Gastrocnemius medialis (tissue), 4 donors: ENCODE results near the gene CD82.

ENCODE experiments used
- POLR2A ChIP-seq, 2 donors: fragments of 450-650 bp; IDR thresholded peaks; one replicate each; pipeline ENCODE4 v1.6.1; 2017; ENCODE audit warnings: antibody characterized with exemption in 2 of 2, mild to moderate bottlenecking in 2 of 2, moderate library complexity in 2 of 2
- TF ChIP-seq, protein P1 (sequence below), 5 experiments: fragments of 450-650 bp in 3 of 5; fragments of 200-600 bp in 2 of 5; sonication (generic) in 2 of 5; IDR thresholded peaks in 4 of 5; conservative IDR thresholded peaks in 1 of 5; 1 replicate in 4 of 5; 2 replicates in 1 of 5; pipeline ENCODE4 v1.5.1; 2016 to 2019; ENCODE audit warnings: antibody characterized with exemption in 5 of 5, mild to moderate bottlenecking in 3 of 5, moderate library complexity in 3 of 5

GRCh38 chr11:44565953-44566949 is 788 bp downstream of the CD82 start:
- TF ChIP-seq, protein P1, sequence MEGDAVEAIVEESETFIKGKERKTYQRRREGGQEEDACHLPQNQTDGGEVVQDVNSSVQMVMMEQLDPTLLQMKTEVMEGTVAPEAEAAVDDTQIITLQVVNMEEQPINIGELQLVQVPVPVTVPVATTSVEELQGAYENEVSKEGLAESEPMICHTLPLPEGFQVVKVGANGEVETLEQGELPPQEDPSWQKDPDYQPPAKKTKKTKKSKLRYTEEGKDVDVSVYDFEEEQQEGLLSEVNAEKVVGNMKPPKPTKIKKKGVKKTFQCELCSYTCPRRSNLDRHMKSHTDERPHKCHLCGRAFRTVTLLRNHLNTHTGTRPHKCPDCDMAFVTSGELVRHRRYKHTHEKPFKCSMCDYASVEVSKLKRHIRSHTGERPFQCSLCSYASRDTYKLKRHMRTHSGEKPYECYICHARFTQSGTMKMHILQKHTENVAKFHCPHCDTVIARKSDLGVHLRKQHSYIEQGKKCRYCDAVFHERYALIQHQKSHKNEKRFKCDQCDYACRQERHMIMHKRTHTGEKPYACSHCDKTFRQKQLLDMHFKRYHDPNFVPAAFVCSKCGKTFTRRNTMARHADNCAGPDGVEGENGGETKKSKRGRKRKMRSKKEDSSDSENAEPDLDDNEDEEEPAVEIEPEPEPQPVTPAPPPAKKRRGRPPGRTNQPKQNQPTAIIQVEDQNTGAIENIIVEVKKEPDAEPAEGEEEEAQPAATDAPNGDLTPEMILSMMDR (IDR thresholded peaks at IDR 0.05 in 4 of 5, conservative IDR thresholded peaks at IDR 0.05 in 1 of 5) = no peak
- no peak for TF ChIP-seq POLR2A (IDR thresholded peaks at IDR 0.05)
